Amygdala (tissue), 56 donors: ENCODE results near the gene ANAPC16.
"Not testable (repeated sequence)": the region's sequence is repeated elsewhere in the genome, so short reads cannot be mapped to it uniquely, and the experiment has no call there.

ENCODE experiments used
- DNase-seq, 56 donors: peaks; one replicate each; lab custom pipeline; 2025; lab: John Stamatoyannopoulos, UW

ANAPC16 gene

DNA sequence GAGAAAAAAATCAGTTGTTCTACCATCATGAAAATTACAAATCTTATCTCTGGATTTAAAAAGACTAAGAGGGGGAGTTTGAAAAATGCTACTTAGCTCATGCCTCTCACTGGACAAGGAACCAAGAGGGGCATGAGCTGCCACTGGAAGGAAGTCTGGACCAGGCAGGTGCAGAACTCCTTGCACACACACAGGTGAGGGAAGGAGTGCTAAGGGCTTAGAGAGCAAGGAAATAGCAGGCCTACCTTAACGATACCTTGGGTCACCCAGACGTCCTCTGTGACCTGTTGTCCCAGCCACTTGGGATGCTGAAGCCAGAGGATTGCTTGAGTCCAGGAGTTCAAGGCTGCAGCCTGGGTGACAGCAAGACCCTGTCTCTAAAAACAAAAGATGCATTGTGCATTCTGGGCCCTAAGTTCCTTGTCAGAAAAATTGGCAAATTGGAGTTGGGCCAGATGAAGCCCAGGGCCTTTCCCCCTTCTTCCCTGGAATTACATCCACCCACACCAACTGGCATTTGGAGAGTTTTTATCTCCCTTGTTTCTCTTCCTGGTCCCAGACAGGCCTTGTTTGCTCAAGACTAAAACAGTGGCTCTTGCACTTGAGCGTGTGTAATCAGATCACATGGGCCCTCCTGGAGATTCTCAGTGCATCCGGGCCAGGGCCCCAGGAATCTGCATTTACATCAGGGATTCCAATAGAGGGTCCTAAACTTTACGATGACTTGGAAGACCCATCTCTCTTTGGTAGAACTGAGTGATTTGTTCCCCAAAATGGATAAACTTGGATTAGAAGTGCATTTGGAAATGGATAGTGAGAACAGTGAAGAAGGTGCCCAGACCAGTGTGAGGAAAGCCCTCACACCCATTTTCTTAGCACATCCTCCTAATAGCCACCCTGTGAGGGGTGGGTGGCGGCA, 60.9 kb downstream of the ANAPC16 start:
- DNase-seq: peak in 2 of 56 donors; percentile 28 to 50

GRCh38 chr10:72277340-72277995, 61.7 kb downstream of the ANAPC16 start:
- no peak for DNase-seq

- no peak for DNase-seq
Measured at GRCh38 chr10:72277996-72278667, 62.3 kb downstream of the ANAPC16 start.

DNA sequence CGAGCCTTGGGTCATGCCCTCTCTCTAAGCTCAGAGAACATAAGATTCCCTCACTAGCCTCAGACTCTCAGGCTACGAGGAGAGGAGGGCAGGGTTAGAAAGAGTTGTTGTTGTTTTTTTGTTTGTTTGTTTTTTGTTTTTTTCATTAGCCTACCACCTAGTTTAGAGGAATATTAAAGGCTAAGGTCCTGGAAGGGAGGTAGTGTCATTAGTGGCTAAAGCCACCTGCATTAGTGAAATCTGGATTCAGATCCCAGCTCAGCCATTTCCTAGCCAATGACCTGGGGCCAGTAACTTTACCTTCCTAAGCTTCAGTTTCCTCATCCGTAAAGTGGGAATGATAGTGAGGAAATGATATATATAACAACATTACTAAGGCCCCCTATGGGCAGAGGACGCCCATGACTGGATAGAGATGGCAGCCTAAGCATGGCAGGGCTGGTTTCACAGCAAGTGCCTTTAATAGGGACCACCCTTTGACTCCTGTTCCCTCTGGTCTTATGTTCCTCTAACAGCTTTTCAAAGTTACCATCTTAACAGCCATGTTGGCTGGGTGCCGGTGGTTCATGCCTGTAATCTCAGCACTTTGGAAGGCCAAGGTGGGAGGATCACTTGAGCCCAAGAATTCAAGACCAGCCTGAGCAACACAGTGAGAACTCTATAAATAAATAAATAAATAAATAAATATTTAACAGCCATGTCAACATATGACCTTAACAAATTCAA, 63.0 kb downstream of the ANAPC16 start:
- DNase-seq: no peak

DNA sequence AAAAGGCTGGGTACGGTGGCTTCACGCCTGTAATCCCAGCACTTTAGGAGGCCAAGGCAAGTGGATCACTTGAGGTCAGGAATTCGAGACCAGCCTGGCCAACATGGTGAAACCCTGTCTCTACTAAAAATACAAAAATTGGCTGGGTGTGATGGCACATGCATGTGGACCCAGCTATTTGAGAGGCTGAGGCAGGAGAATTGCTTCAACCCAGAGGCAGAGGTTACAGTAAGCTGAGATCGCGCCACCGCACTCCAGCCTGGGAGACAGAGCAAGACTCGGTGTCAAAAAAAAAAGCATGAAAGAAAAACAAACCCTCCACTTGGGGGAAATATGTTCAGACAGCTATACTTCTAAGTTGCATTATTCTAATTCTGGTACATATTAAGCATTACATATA, 63.8 kb downstream of the ANAPC16 start:
- DNase-seq: not testable (repeated sequence)

GRCh38 chr10:72283131-72283530, 67.3 kb downstream of the ANAPC16 start:
- no peak for DNase-seq
